B cell (primary cell): ENCODE measurements around the gene AATK. TPM values are rescaled to one million over a fixed set of nuclear protein-coding genes. Genes with fewer than 3 reads are reported as not detected.

Source experiments
- ATAC-seq: fragments of 200-7000 bp; cut with Tn5 transposase; one replicate; pipeline ENCODE4 v1.10.0; 2021; ENCODE audit warnings: low read depth, mild to moderate bottlenecking, moderate number of reproducible peaks, moderate library complexity
- CTCF ChIA-PET: fragments of 350-600 bp; sonication (Branson Sonifier 250); formaldehyde crosslinking; loops from one replicate; lab custom pipeline; 2021; ENCODE audit warnings: antibody characterized with exemption, inconsistent platforms; lab: Charles Lee
- POLR2A ChIA-PET: fragments of 350-600 bp; sonication (Branson Sonifier 250); formaldehyde crosslinking; loops from one replicate; lab custom pipeline; 2021; ENCODE audit warnings: antibody characterized with exemption; lab: Charles Lee
- DNase-seq: peaks from one replicate; pipeline ENCODE4 v3.0.0; 2013
- H2AFZ ChIP-seq: 2 replicates; pipeline ENCODE4 v1.6.1; 2012; ENCODE audit warnings: mild to moderate bottlenecking, low read depth, low read length; ENCODE audit not compliant: insufficient read depth, poor library complexity, severe bottlenecking
- H3K27ac ChIP-seq, 2 donors: 1 replicate in 1 of 2; 2 replicates in 1 of 2; pipeline ENCODE4 v1.5.1; 2012 to 2013; ENCODE audit warnings: low read length in 2 of 2, mild to moderate bottlenecking in 2 of 2, moderate library complexity in 1 of 2
- H3K27me3 ChIP-seq, 4 experiments: fragments of 200-600 bp in 1 of 4; sonication (generic) in 1 of 4; replicated peaks in 1 of 4; 1 replicate in 2 of 4; 2 replicates in 2 of 4; pipeline versions ENCODE4 v1.6.1 to v1.7.0; 2013 to 2016; ENCODE audit warnings: low read length in 3 of 4, mild to moderate bottlenecking in 2 of 4, mixed read lengths in 1 of 4, moderate library complexity in 1 of 4; ENCODE audit not compliant: insufficient read depth in 4 of 4, control insufficient read depth in 3 of 4; ENCODE audit errors: control extremely low read depth in 1 of 4
- H3K36me3 ChIP-seq, 2 experiments: replicated peaks in 1 of 2; 1 replicate in 1 of 2; 2 replicates in 1 of 2; pipeline versions ENCODE4 v1.6.1 to v1.7.1; 2013; ENCODE audit warnings: low read length in 1 of 2; ENCODE audit not compliant: insufficient read depth in 2 of 2, control insufficient read depth in 1 of 2; ENCODE audit errors: control extremely low read depth in 1 of 2, extremely low read depth in 1 of 2
- H3K4me1 ChIP-seq, 2 donors: fragments of 200-600 bp in 1 of 2; sonication (generic) in 1 of 2; 1 replicate in 1 of 2; 2 replicates in 1 of 2; pipeline versions ENCODE4 v1.5.1 to v1.6.1; 2013 to 2017; ENCODE audit warnings: low read length in 2 of 2; ENCODE audit not compliant: control insufficient read depth in 2 of 2, insufficient read depth in 2 of 2
- H3K4me2 ChIP-seq: replicated peaks from 2 replicates; pipeline ENCODE3; 2012; ENCODE audit warnings: mild to moderate bottlenecking, low read depth, low read length; ENCODE audit not compliant: poor library complexity, severe bottlenecking
- H3K4me3 ChIP-seq, 5 experiments: fragments of 200-600 bp in 1 of 5; sonication (generic) in 1 of 5; 1 replicate in 3 of 5; 2 replicates in 2 of 5; pipeline versions ENCODE4 v1.5.1 to v1.7.0; 2011 to 2016; ENCODE audit warnings: low read length in 4 of 5, mild to moderate bottlenecking in 4 of 5, low read depth in 2 of 5, control low read depth in 1 of 5, moderate library complexity in 1 of 5; ENCODE audit not compliant: insufficient read depth in 1 of 5; ENCODE audit errors: control extremely low read depth in 1 of 5, extremely low read depth in 1 of 5
- H3K79me2 ChIP-seq: fragments of 200-600 bp; sonication (generic); one replicate; pipeline ENCODE4 v1.6.0; 2016; ENCODE audit warnings: low read length; ENCODE audit not compliant: control insufficient read depth, insufficient read depth
- H3K9ac ChIP-seq: fragments of 200-600 bp; sonication (generic); 2 replicates; pipeline ENCODE4 v1.6.1; 2017; ENCODE audit warnings: mild to moderate bottlenecking, low read length, moderate library complexity
- H3K9me3 ChIP-seq, 3 donors: one replicate each; pipeline versions ENCODE4 v1.6.1 to v1.7.1; 2013; ENCODE audit warnings: low read length in 2 of 3; ENCODE audit not compliant: control insufficient read depth in 2 of 3, insufficient read depth in 1 of 3; ENCODE audit errors: control extremely low read depth in 1 of 3
- H4K20me1 ChIP-seq: 2 replicates; pipeline ENCODE4 v1.6.0; 2012; ENCODE audit warnings: mild to moderate bottlenecking, low read length; ENCODE audit not compliant: insufficient read depth, control insufficient read depth, poor library complexity, severe bottlenecking
- H3K27ac Mint-ChIP-seq: one replicate; pipeline ENCODE4 v1.8.0; 2021; ENCODE audit warnings: mixed read lengths
- H3K27me3 Mint-ChIP-seq: one replicate; pipeline ENCODE4 v1.8.0; 2021; ENCODE audit warnings: mixed read lengths
- H3K4me1 Mint-ChIP-seq: one replicate; pipeline ENCODE4 v1.8.0; 2021; ENCODE audit warnings: mixed read lengths
- H3K4me3 Mint-ChIP-seq: one replicate; pipeline ENCODE4 v1.8.0; 2021; ENCODE audit warnings: mixed read lengths
- H3K9me3 Mint-ChIP-seq: one replicate; pipeline ENCODE4 v1.8.0; 2022; ENCODE audit warnings: mixed read lengths; ENCODE audit not compliant: insufficient read depth
- CTCF ChIP-seq: fragments of 200-600 bp; IDR thresholded peaks from one replicate; pipeline ENCODE4 v1.8.0; 2022; ENCODE audit warnings: antibody characterized with exemption, mild to moderate bottlenecking
- EZH2 ChIP-seq: IDR thresholded peaks from 2 replicates; pipeline ENCODE4 v1.6.1; 2012; ENCODE audit warnings: borderline replicate concordance, low read depth, mild to moderate bottlenecking, moderate library complexity, low read length; ENCODE audit not compliant: insufficient read depth, poor library complexity, severe bottlenecking
- WGBS: methylation state at CpG from one replicate; pipeline ENCODE4 v1.1.5; 2013; ENCODE audit warnings: missing lambda C conversion rate; ENCODE audit not compliant: insufficient coverage; 5-methylcytosine and 5-hydroxymethylcytosine counted together
- intact Hi-C: fragments of 100-400 bp; cut with micrococcal nuclease; formaldehyde crosslinking; loops from one replicate; pipeline ENCODE4 v1.10.0; 2022
- polyA plus RNA-seq: library from polyadenylated mRNA; depleted of rRNA; stranded (reverse); fragments of >200 nt; gene quantifications from 2 replicates; pipeline ENCODE4 v1.2.3, GENCODE V29; 2012
- total RNA-seq, 2 donors: library from RNA; stranded (reverse); fragments of 120-200 nt in 1 of 2; gene quantifications; 1 replicate in 1 of 2; 2 replicates in 1 of 2; pipeline versions ENCODE4 v1.2.3 to v1.2.4, GENCODE V29; 2013 to 2022

AATK gene
- total and polyA plus RNA-seq, 2 donors (not counting 1 experiment from before 2014, with no cell fraction given), result 0.21 to 1.7 TPM

- H3K27me3 ChIP-seq, result no peaks in the 10 kb centered on the region
- POLR2A ChIA-PET, result no interaction called here
- TF ChIP-seq CTCF (no peak), EZH2 (no peak)
Measured at GRCh38 chr17:81090361-81091136, 75.5 kb downstream of the AATK start.

GRCh38 chr17:81086789-81087551 lies 79.1 kb downstream of the AATK start:
- H3K4me2 ChIP-seq, result no peak overlapping the region

More at GRCh38 chr17:81090361-81091136, 75.5 kb downstream of the AATK start:
- no peaks in the 10 kb centered on the region for H3K4me1 Mint-ChIP-seq
- Histone ChIP-seq H3K79me2 (no peaks in the 10 kb centered on the region), H3K9me3 (no peaks in the 10 kb centered on the region), H2AFZ (no peak overlapping the region), H3K27ac (no peak overlapping the region), H3K9ac (no peak overlapping the region), H3K4me2 (no peak overlapping the region), H3K36me3 (no peaks in the 10 kb centered on the region), H4K20me1 (no peaks in the 10 kb centered on the region), H3K4me3 (no peak overlapping the region), H3K4me1 (no peaks in the 10 kb centered on the region)
- CTCF ChIA-PET, result interaction anchor here (2.5 kb wide), 1 partner anchor 11 kb away, joined by 7 read pairs; no protein-coding TSS in a partner anchor
- intact Hi-C loops, result no loop called here
- peak; percentile 55 for ATAC-seq
- H3K27me3 Mint-ChIP-seq, result no peaks in the 10 kb centered on the region
- no peak for DNase-seq
- no peak overlapping the region for H3K4me3 Mint-ChIP-seq
- H3K9me3 Mint-ChIP-seq, result no peaks in the 10 kb centered on the region
- WGBS, result 75% methylated on average over 18 of the region's 26 CpGs
- no peak overlapping the region for H3K27ac Mint-ChIP-seq

More at GRCh38 chr17:81086789-81087551, 79.1 kb downstream of the AATK start:
- no peak overlapping the region for H3K27ac Mint-ChIP-seq
- no peak overlapping the region for H3K9ac ChIP-seq
- intact Hi-C loops, result no loop called here
- no peaks in the 10 kb centered on the region for H4K20me1 ChIP-seq
- POLR2A ChIA-PET, result no interaction called here
- no peaks in the 10 kb centered on the region for H3K27me3 Mint-ChIP-seq
- 88% methylated on average over 32 of the region's 32 CpGs for WGBS
- ATAC-seq, result no peak
- no peaks in the 10 kb centered on the region for H3K36me3 ChIP-seq
- no peaks in the 10 kb centered on the region for H3K27me3 ChIP-seq
- DNase-seq, result no peak
- H3K4me3 Mint-ChIP-seq, result no peak overlapping the region
- H3K9me3 Mint-ChIP-seq, result no peaks in the 10 kb centered on the region
- CTCF ChIA-PET, result no interaction called here
- H3K4me1 Mint-ChIP-seq, result no peaks in the 10 kb centered on the region
- no peak overlapping the region for H2AFZ ChIP-seq
- no peak for TF ChIP-seq CTCF
- no peak for TF ChIP-seq EZH2
- H3K4me1 ChIP-seq, result no peaks in the 10 kb centered on the region
- H3K9me3 ChIP-seq, result no peaks in the 10 kb centered on the region
- H3K79me2 ChIP-seq, result no peaks in the 10 kb centered on the region
- no peak overlapping the region for H3K4me3 ChIP-seq
- H3K27ac ChIP-seq, result no peak overlapping the region
